HepG2 (cell line): ENCODE measurements around the gene ITIH2. TPM values are rescaled to one million over a fixed set of nuclear protein-coding genes. Genes with fewer than 3 reads are reported as not detected.

Experiments
- ATAC-seq: fragments of 200-7000 bp; cut with Tn5 transposase; 3 replicates; pipeline ENCODE4 v1.9.1; 2020; ENCODE audit warnings: mild to moderate bottlenecking, moderate library complexity
- BruUV-seq: library from RNA; stranded (reverse); fragments of 400-500 nt; replicated peaks from 2 replicates; lab custom pipeline; 2021; lab: Mats Ljungman, UMichigan
- CTCF ChIA-PET: fragments of 300-600 bp; formaldehyde crosslinking; extraction: SDS; loops from one replicate; lab custom pipeline; 2021; ENCODE audit warnings: low total read pairs, inconsistent platforms, low intra/inter-chr PET ratio; lab: Yijun Ruan, JAX
- POLR2A ChIA-PET: fragments of 350-600 bp; sonication (Branson Sonifier 250); formaldehyde crosslinking; loops from one replicate; lab custom pipeline; 2020; ENCODE audit warnings: antibody characterized with exemption, inconsistent platforms; lab: Yijun Ruan, JAX
- DNase-seq: peaks from one replicate; pipeline ENCODE4 v3.0.0-alpha.2; 2015; ENCODE audit warnings: low spot score
- FAIRE-seq: peaks from 3 replicates; lab custom pipeline; 2011; peaks lifted over from hg19 to GRCh38; lab: Jason Lieb, UNC
- H2AFZ ChIP-seq: one replicate; pipeline ENCODE4 v1.6.1; 2011; ENCODE audit warnings: low read length, inconsistent platforms
- H3K27ac ChIP-seq: fragments of 300-600 bp; 3 replicates; pipeline ENCODE4 v1.8.0; 2011; ENCODE audit warnings: mixed run types, mild to moderate bottlenecking, mixed read lengths, low read length, inconsistent platforms; ENCODE audit not compliant: insufficient read depth; ENCODE audit errors: extremely low read length
- H3K27me3 ChIP-seq, 2 experiments: fragments of 200-600 bp in 1 of 2; 2 replicates in 1 of 2; 3 replicates in 1 of 2; pipeline versions ENCODE4 v1.6.0 to v1.8.0; 2011; ENCODE audit warnings: low read length in 2 of 2, mild to moderate bottlenecking in 2 of 2, moderate library complexity in 2 of 2, inconsistent platforms in 1 of 2; ENCODE audit not compliant: insufficient read depth in 2 of 2, control insufficient read depth in 1 of 2
- H3K36me3 ChIP-seq, 2 experiments: fragments of 200-600 bp in 1 of 2; replicated peaks in 1 of 2; 2 replicates in 1 of 2; 3 replicates in 1 of 2; pipeline versions ENCODE4 v1.5.1 to v1.8.0; 2011; ENCODE audit warnings: low read length in 2 of 2, inconsistent platforms in 1 of 2; ENCODE audit not compliant: insufficient read depth in 2 of 2, control insufficient read depth in 1 of 2
- H3K4me1 ChIP-seq: 2 replicates; pipeline ENCODE4 v1.5.1; 2012; ENCODE audit warnings: low read length, inconsistent platforms; ENCODE audit not compliant: insufficient read depth
- H3K4me2 ChIP-seq: 2 replicates; pipeline ENCODE4 v1.6.0; 2011; ENCODE audit warnings: low read depth, low read length, inconsistent platforms
- H3K4me3 ChIP-seq, 3 experiments: fragments of 200-600 bp in 1 of 3; sonication (generic), shearing (Covaris generic) in 1 of 3; replicated peaks in 1 of 3; 2 replicates each; pipeline ENCODE4 v1.5.1; 2011 to 2016; ENCODE audit warnings: low read length in 3 of 3, inconsistent platforms in 2 of 3, low read depth in 2 of 3, mild to moderate bottlenecking in 2 of 3, control low read depth in 1 of 3, mixed read lengths in 1 of 3; ENCODE audit not compliant: insufficient read depth in 1 of 3
- H3K79me2 ChIP-seq: one replicate; pipeline ENCODE4 v1.6.1; 2011; ENCODE audit warnings: low read length, inconsistent platforms; ENCODE audit not compliant: insufficient read depth
- H3K9ac ChIP-seq: 2 replicates; pipeline ENCODE4 v1.6.0; 2011; ENCODE audit warnings: mild to moderate bottlenecking, low read depth, low read length, inconsistent platforms; ENCODE audit not compliant: insufficient read depth
- H3K9me3 ChIP-seq: 2 replicates; pipeline ENCODE4 v1.5.1; 2012; ENCODE audit warnings: mild to moderate bottlenecking, low read length
- H4K20me1 ChIP-seq: 2 replicates; pipeline ENCODE4 v1.6.0; 2011; ENCODE audit warnings: inconsistent platforms, mild to moderate bottlenecking, low read length, moderate library complexity; ENCODE audit not compliant: insufficient read depth
- CTCF ChIP-seq: sonication (generic); formaldehyde crosslinking; IDR thresholded peaks from 2 replicates; pipeline ENCODE4 v1.5.0; 2020; ENCODE audit warnings: mild to moderate bottlenecking, missing genetic modification reagents, moderate library complexity
- PAX8 ChIP-seq: sonication (generic); formaldehyde crosslinking; IDR thresholded peaks from 2 replicates; pipeline ENCODE4 v1.8.0; 2022; ENCODE audit warnings: mild to moderate bottlenecking, missing genetic modification reagents, borderline replicate concordance
- RAD21 ChIP-seq: fragments of 450-650 bp; formaldehyde crosslinking; IDR thresholded peaks from 2 replicates; pipeline ENCODE4 v1.5.0; 2020; ENCODE audit warnings: mild to moderate bottlenecking
- SMC3 ChIP-seq: IDR thresholded peaks from 2 replicates; pipeline ENCODE4 v1.6.1; 2011; ENCODE audit warnings: low read length, improper control_type of control experiment
- SRSF4 ChIP-seq: fragments of 200-400 bp; formaldehyde crosslinking; IDR thresholded peaks from one replicate; pipeline ENCODE4 v1.6.1; 2018; ENCODE audit warnings: mild to moderate bottlenecking, low read depth, low read length, moderate library complexity; ENCODE audit not compliant: poor library complexity, severe bottlenecking
- STAG1 ChIP-seq: sonication (generic); formaldehyde crosslinking; IDR thresholded peaks from 2 replicates; pipeline ENCODE4 v1.4.0; 2020; ENCODE audit warnings: missing genetic modification reagents
- XRCC5 ChIP-seq: fragments of 200-400 bp; formaldehyde crosslinking; optimal IDR thresholded peaks from 2 replicates; pipeline ENCODE3; 2017; ENCODE audit warnings: mild to moderate bottlenecking, low read length
- ZBTB33 ChIP-seq: sonication (generic); formaldehyde crosslinking; IDR thresholded peaks from 2 replicates; pipeline ENCODE4 v1.4.0; 2020; ENCODE audit warnings: missing genetic modification reagents
- ZNF720 ChIP-seq: sonication (generic); formaldehyde crosslinking; IDR thresholded peaks from 2 replicates; pipeline ENCODE4 v1.4.0; 2020; ENCODE audit warnings: missing genetic modification reagents
- WGBS: methylation state at CpG from one replicate; pipeline ENCODE4 v1.1.6; 2017; ENCODE audit warnings: low lambda C conversion rate; 5-methylcytosine and 5-hydroxymethylcytosine counted together
- in situ Hi-C: cut with HindIII; loops from 2 replicates; pipeline ENCODE4 v1.10.0; 2017; ENCODE audit warnings: low pct_unique_long_range_greater_than_20kb; ENCODE audit not compliant: extremely low pct_ligation_motif_present
- intact Hi-C: fragments of 100-400 bp; cut with micrococcal nuclease; formaldehyde crosslinking; loops from one replicate; pipeline ENCODE4 v1.10.0; 2022; ENCODE audit not compliant: unreplicated experiment
- polyA plus RNA-seq, 8 experiments: library from polyadenylated mRNA; depleted of rRNA in 3 of 8; stranded (reverse) in 7 of 8; unstranded in 1 of 8; fragments of >200 nt; fragmentation: Illumina TruSeq in 4 of 8; extraction: Trizol in 4 of 8; gene quantifications; 2 replicates each; pipeline versions ENCODE4 v1.2.1 to v1.2.3, GENCODE V29; 2011 to 2016; ENCODE audit warnings: low read depth in 4 of 8, missing spikeins in 1 of 8, mixed read lengths in 1 of 8; ENCODE audit not compliant: insufficient read depth in 1 of 8
- total RNA-seq, 5 experiments: library from RNA; depleted of rRNA; stranded (reverse); fragments of >200 nt; fragmentation: Illumina TruSeq; extraction: Trizol; gene quantifications; 2 replicates each; pipeline ENCODE4 v1.2.3, GENCODE V29; 2016; ENCODE audit warnings: low read depth in 1 of 5
- TF ChIP-seq, protein P1 (sequence below): sonication (generic); formaldehyde crosslinking; IDR thresholded peaks from 2 replicates; pipeline ENCODE4 v1.4.0; 2020; ENCODE audit warnings: missing genetic modification reagents
- TF ChIP-seq, protein P2 (sequence below), 2 experiments: sonication (generic) in 1 of 2; formaldehyde crosslinking in 1 of 2; IDR thresholded peaks; 2 replicates each; pipeline versions ENCODE4 v1.4.0 to v1.6.1; 2018 to 2020; ENCODE audit warnings: missing genetic modification reagents in 2 of 2, borderline replicate concordance in 1 of 2, low read depth in 1 of 2, mild to moderate bottlenecking in 1 of 2, missing biosample characterization in 1 of 2

ITIH2 gene
- total and polyA plus RNA-seq, 2 of the 13 experiments (the other 11 are each of a cell fraction or from before 2014, with no cell fraction given), result 1,197 to 1,427 TPM

DNA sequence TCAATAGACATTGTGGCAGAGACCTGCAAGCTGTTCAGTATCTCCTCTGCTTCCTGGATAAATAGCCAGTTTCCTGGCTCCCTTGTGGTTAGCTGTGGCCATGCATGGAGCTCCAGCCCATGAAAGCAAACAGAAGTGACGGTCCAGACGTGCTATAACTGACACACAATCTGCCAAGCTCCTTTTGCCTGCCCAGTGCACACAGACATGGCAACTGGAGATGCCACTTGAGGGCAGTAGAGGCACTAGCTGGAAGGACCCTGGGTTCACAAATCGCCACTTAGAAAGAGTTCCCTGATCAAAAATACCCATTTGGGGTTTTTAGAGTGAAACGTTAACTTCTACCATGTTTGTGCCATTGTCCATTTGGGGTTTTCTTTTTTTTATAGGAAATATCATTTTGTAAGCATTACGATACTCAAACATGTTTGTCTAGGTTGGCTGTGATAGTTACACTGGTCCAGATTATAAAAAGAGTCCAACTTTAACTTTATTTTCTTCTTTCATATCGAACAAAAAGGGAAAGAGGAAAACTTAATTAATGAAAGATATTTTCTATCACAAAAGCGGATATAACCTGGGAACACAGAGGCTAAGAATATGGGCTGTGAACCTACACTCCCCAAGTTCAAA, 53.4 kb downstream of the ITIH2 start:
- Histone ChIP-seq H3K4me2 (no peak overlapping the region), H3K27me3 (no peaks in the 10 kb centered on the region), H3K4me3 (no peak overlapping the region), H3K36me3 (peaks cover 5 to 56% of the 10 kb centered on the region in 2 experiments), H3K4me1 (no peaks in the 10 kb centered on the region), H3K9ac (no peak overlapping the region), H3K79me2 (no peaks in the 10 kb centered on the region), H4K20me1 (no peaks in the 10 kb centered on the region), H2AFZ (no peak overlapping the region), H3K9me3 (no peaks in the 10 kb centered on the region), H3K27ac (no peak overlapping the region)
- ATAC-seq (peak; percentile 87), FAIRE-seq (peak; percentile 39), DNase-seq (peak; percentile 41)
- BruUV-seq, result no TSS peak
- TF ChIP-seq ZBTB33 (CRISPR knock-in tag), result 0 out of 2 replicates have a peak, but pooled peaks have one; percentile 10
- peak; percentile 74 for TF ChIP-seq STAG1 (CRISPR knock-in tag)
- TF ChIP-seq SMC3, result peak; percentile 73
- TF ChIP-seq CTCF, result peak; percentile 73
- TF ChIP-seq, protein P1, sequence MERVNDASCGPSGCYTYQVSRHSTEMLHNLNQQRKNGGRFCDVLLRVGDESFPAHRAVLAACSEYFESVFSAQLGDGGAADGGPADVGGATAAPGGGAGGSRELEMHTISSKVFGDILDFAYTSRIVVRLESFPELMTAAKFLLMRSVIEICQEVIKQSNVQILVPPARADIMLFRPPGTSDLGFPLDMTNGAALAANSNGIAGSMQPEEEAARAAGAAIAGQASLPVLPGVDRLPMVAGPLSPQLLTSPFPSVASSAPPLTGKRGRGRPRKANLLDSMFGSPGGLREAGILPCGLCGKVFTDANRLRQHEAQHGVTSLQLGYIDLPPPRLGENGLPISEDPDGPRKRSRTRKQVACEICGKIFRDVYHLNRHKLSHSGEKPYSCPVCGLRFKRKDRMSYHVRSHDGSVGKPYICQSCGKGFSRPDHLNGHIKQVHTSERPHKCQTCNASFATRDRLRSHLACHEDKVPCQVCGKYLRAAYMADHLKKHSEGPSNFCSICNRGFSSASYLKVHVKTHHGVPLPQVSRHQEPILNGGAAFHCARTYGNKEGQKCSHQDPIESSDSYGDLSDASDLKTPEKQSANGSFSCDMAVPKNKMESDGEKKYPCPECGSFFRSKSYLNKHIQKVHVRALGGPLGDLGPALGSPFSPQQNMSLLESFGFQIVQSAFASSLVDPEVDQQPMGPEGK (CRISPR knock-in tag), result no peak
- TF ChIP-seq XRCC5, result peak; percentile 24
- TF ChIP-seq, protein P2, sequence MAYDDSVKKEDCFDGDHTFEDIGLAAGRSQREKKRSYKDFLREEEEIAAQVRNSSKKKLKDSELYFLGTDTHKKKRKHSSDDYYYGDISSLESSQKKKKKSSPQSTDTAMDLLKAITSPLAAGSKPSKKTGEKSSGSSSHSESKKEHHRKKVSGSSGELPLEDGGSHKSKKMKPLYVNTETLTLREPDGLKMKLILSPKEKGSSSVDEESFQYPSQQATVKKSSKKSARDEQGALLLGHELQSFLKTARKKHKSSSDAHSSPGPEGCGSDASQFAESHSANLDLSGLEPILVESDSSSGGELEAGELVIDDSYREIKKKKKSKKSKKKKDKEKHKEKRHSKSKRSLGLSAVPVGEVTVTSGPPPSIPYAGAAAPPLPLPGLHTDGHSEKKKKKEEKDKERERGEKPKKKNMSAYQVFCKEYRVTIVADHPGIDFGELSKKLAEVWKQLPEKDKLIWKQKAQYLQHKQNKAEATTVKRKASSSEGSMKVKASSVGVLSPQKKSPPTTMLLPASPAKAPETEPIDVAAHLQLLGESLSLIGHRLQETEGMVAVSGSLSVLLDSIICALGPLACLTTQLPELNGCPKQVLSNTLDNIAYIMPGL (CRISPR knock-in tag; IDR thresholded peaks at IDR 0.05; ENCODE audit: borderline replicate concordance in 1 of 2, low read depth in 1 of 2), result 0 out of 4 replicates have a peak, but pooled peaks of 1 of the 2 experiments have one; percentile 30
- no peak for TF ChIP-seq ZNF720 (CRISPR knock-in tag)
- peak; percentile 54; the same call in 1 of the 2 replicates for TF ChIP-seq RAD21 (CRISPR knock-in tag)
- no peak for TF ChIP-seq SRSF4
- no peak for TF ChIP-seq PAX8 (CRISPR knock-in tag)
- ChIA-PET POLR2A (interaction anchor here (0.6 to 1.9 kb wide), 5 partner anchors 11 to 70 kb away, joined by 3 to 8 read pairs (median 4); partner anchors contain the start of genes ATP5F1C, ITIH2 and KIN), CTCF (interaction anchor here (0.7 to 1.9 kb wide), 2 partner anchors 231 to 1545 kb away, joined by 3 to 10 read pairs; no protein-coding TSS in a partner anchor)
- intact Hi-C loops, result loop anchor here (2.0 to 5.0 kb wide), 3 partner anchors 61 to 1546 kb away; partner anchors contain the start of gene TAF3
- in situ Hi-C loops, result loop anchor here (25.0 kb wide), 1 partner anchor 1556 kb away; no protein-coding TSS in a partner anchor
- 80% methylated on average over 7 of the region's 7 CpGs for WGBS
